IMR-90 (cell line): Measurements from ENCODE around the gene INTU. TPM values are rescaled to one million over a fixed set of nuclear protein-coding genes. Genes with fewer than 3 reads are reported as not detected.

Experiments
- ATAC-seq: fragments of 200-7000 bp; cut with Tn5 transposase; 2 replicates; pipeline ENCODE4 v1.9.1; 2020; ENCODE audit warnings: low read depth, mild to moderate bottlenecking, moderate library complexity
- BruUV-seq: library from RNA; stranded (reverse); fragments of 400-500 nt; replicated peaks from 2 replicates; lab custom pipeline; 2021; lab: Mats Ljungman, UMichigan
- CTCF ChIA-PET: fragments of 300-600 bp; formaldehyde crosslinking; extraction: SDS; loops from one replicate; lab custom pipeline; 2021; ENCODE audit warnings: antibody characterized with exemption; lab: Yijun Ruan, JAX
- POLR2A ChIA-PET: fragments of 300-600 bp; sonication (Branson Sonifier 250); formaldehyde crosslinking; loops from one replicate; lab custom pipeline; 2022; ENCODE audit warnings: antibody characterized with exemption; ENCODE audit not compliant: unreplicated experiment; lab: Charles Lee
- DNase-seq: peaks from one replicate; pipeline ENCODE4 v3.0.0; 2013
- H2AFZ ChIP-seq: replicated peaks from 2 replicates; pipeline ENCODE3; 2013; ENCODE audit warnings: low read length, mild to moderate bottlenecking; ENCODE audit not compliant: poor library complexity
- H2AK5ac ChIP-seq: 2 replicates; pipeline ENCODE4 v1.6.1; 2013; ENCODE audit warnings: low read depth, low read length, inconsistent platforms
- H2AK9ac ChIP-seq: replicated peaks from 2 replicates; pipeline ENCODE3; 2013; ENCODE audit warnings: mild to moderate bottlenecking, low read depth, low read length, moderate library complexity; ENCODE audit not compliant: poor library complexity
- H2BK120ac ChIP-seq: 2 replicates; pipeline ENCODE4 v1.6.1; 2013; ENCODE audit warnings: low read depth, low read length, inconsistent platforms
- H2BK15ac ChIP-seq: 3 replicates; pipeline ENCODE4 v1.6.1; 2013; ENCODE audit warnings: low read depth, low read length, inconsistent platforms
- H2BK20ac ChIP-seq: 2 replicates; pipeline ENCODE4 v1.6.1; 2013; ENCODE audit warnings: low read depth, mild to moderate bottlenecking, inconsistent platforms, low read length, moderate library complexity
- H2BK5ac ChIP-seq: 2 replicates; pipeline ENCODE4 v1.6.1; 2013; ENCODE audit warnings: mild to moderate bottlenecking, low read depth, low read length, inconsistent platforms; ENCODE audit not compliant: poor library complexity, severe bottlenecking
- H3K14ac ChIP-seq: replicated peaks from 2 replicates; pipeline ENCODE4 v1.6.1; 2013; ENCODE audit warnings: low read depth, low read length, inconsistent platforms
- H3K18ac ChIP-seq: 2 replicates; pipeline ENCODE4 v1.6.1; 2013; ENCODE audit warnings: low read depth, low read length, control low read depth
- H3K23ac ChIP-seq: 2 replicates; pipeline ENCODE4 v1.6.1; 2013; ENCODE audit warnings: low read depth, low read length, inconsistent platforms
- H3K27ac ChIP-seq: 2 replicates; pipeline ENCODE4 v1.5.1; 2013; ENCODE audit warnings: mild to moderate bottlenecking, control low read depth, low read length; ENCODE audit not compliant: insufficient read depth
- H3K27me3 ChIP-seq: 2 replicates; pipeline ENCODE4 v1.6.1; 2013; ENCODE audit warnings: low read length; ENCODE audit not compliant: control insufficient read depth, insufficient read depth
- H3K36me3 ChIP-seq: 2 replicates; pipeline ENCODE4 v1.6.1; 2013; ENCODE audit warnings: low read length, mixed read lengths; ENCODE audit not compliant: control insufficient read depth, insufficient read depth
- H3K4ac ChIP-seq: 2 replicates; pipeline ENCODE4 v1.6.1; 2013; ENCODE audit warnings: low read depth, low read length, inconsistent platforms
- H3K4me1 ChIP-seq: 2 replicates; pipeline ENCODE4 v1.6.1; 2013; ENCODE audit warnings: low read length, mixed read lengths; ENCODE audit not compliant: control insufficient read depth, insufficient read depth
- H3K4me2 ChIP-seq: 2 replicates; pipeline ENCODE4 v1.6.1; 2013; ENCODE audit warnings: low read depth, mild to moderate bottlenecking, control low read depth, low read length, moderate library complexity
- H3K4me3 ChIP-seq: 2 replicates; pipeline ENCODE4 v1.5.1; 2013; ENCODE audit warnings: low read depth, mild to moderate bottlenecking, control low read depth, low read length, moderate library complexity; ENCODE audit not compliant: insufficient read depth
- H3K56ac ChIP-seq: 2 replicates; pipeline ENCODE4 v1.6.1; 2013; ENCODE audit warnings: low read length, inconsistent platforms; ENCODE audit not compliant: insufficient read depth; ENCODE audit errors: extremely low read depth
- H3K79me1 ChIP-seq, 2 experiments: 2 replicates each; pipeline ENCODE4 v1.6.1; 2013; ENCODE audit warnings: low read length in 2 of 2, inconsistent platforms in 1 of 2, low read depth in 1 of 2
- H3K9ac ChIP-seq: 2 replicates; pipeline ENCODE4 v1.6.1; 2013; ENCODE audit warnings: low read depth, low read length, control low read depth
- H3K9me1 ChIP-seq: 2 replicates; pipeline ENCODE4 v1.6.1; 2013; ENCODE audit warnings: low read length, inconsistent platforms; ENCODE audit not compliant: insufficient read depth
- H3K9me3 ChIP-seq: 2 replicates; pipeline ENCODE4 v1.6.1; 2013; ENCODE audit warnings: low read length; ENCODE audit not compliant: control insufficient read depth, insufficient read depth
- H4K20me1 ChIP-seq: 2 replicates; pipeline ENCODE4 v1.6.1; 2013; ENCODE audit warnings: low read length, inconsistent platforms; ENCODE audit not compliant: insufficient read depth
- H4K5ac ChIP-seq: 2 replicates; pipeline ENCODE4 v1.6.1; 2013; ENCODE audit warnings: mild to moderate bottlenecking, low read depth, low read length, control low read depth
- H4K8ac ChIP-seq, 2 experiments: 2 replicates each; pipeline ENCODE4 v1.6.1; 2013; ENCODE audit warnings: low read depth in 2 of 2, low read length in 2 of 2, control low read depth in 1 of 2, inconsistent platforms in 1 of 2
- H4K91ac ChIP-seq: 2 replicates; pipeline ENCODE4 v1.6.1; 2013; ENCODE audit warnings: low read depth, low read length, inconsistent platforms; ENCODE audit not compliant: insufficient read depth
- CEBPB ChIP-seq: IDR thresholded peaks from 2 replicates; pipeline ENCODE4 v1.6.1; 2012; ENCODE audit warnings: low read depth, low read length, improper control_type of control experiment
- WGBS, 2 experiments: methylation state at CpG; one replicate each; pipeline versions ENCODE4 v1.1.5 to v1.1.7; 2013; ENCODE audit warnings: missing lambda C conversion rate in 2 of 2; ENCODE audit not compliant: insufficient read length in 1 of 2; ENCODE audit errors: extremely low coverage in 2 of 2; 5-methylcytosine and 5-hydroxymethylcytosine counted together
- dilution Hi-C: fragments of 300-500 bp; cut with HindIII; formaldehyde crosslinking; loops from one replicate; pipeline ENCODE4 v1.14.3; 2018; ENCODE audit warnings: low sequenced_read_pairs; ENCODE audit not compliant: unreplicated experiment
- in situ Hi-C: fragments of 300-500 bp; cut with MboI; formaldehyde crosslinking; loops from 3 replicates; pipeline ENCODE4 v1.14.3; 2019; ENCODE audit warnings: low sequenced_read_pairs, inconsistent platforms, mixed read lengths
- intact Hi-C: fragments of 100-400 bp; cut with micrococcal nuclease; formaldehyde crosslinking; loops from 2 replicates; pipeline ENCODE4 v1.10.0; 2022
- polyA plus RNA-seq, 3 experiments: library from polyadenylated mRNA; depleted of rRNA; stranded (reverse); fragments of >200 nt; gene quantifications; 2 replicates each; pipeline ENCODE4 v1.2.3, GENCODE V29; 2012; ENCODE audit warnings: low replicate concordance in 1 of 3
- total RNA-seq: library from RNA; depleted of rRNA; stranded (reverse); fragments of >200 nt; gene quantifications from 2 replicates; pipeline ENCODE4 v1.2.3, GENCODE V29; 2012
- TF ChIP-seq, protein P1 (sequence below): fragments of 150-350 bp; IDR thresholded peaks from 2 replicates; pipeline ENCODE4 v1.6.1; 2017; ENCODE audit warnings: mild to moderate bottlenecking, antibody characterized with exemption, low read length, low read depth

The INTU gene
- total and polyA plus RNA-seq, 2 of the 4 experiments (the other 2 are of a cell fraction), result 6.5 to 10.8 TPM

DNA sequence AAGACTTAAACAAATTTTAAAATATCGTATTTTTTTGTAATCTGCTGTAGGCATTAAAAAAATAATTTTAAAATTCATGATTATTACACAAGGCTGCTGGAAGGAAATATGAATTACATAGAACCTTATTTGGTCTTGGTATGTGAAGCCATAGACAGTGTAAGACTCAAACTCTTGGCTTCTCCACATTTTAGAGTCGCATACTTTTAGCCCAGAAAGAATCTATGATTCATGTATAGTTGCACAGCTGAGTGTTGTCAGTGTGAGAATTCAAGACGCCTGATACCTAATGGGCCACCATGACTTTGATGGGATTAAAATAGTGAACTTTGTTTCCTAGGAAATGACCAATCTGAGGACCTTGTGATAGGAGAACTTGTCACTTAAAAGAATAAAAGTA lies 1.4 kb downstream of the INTU start:
- no peak overlapping the region for H2AFZ ChIP-seq
- H4K5ac ChIP-seq, result no peak overlapping the region
- DNase-seq (peak; percentile 92), ATAC-seq (peak; percentile 58)
- dilution Hi-C loops, result no loop called here
- TF ChIP-seq, protein P1, sequence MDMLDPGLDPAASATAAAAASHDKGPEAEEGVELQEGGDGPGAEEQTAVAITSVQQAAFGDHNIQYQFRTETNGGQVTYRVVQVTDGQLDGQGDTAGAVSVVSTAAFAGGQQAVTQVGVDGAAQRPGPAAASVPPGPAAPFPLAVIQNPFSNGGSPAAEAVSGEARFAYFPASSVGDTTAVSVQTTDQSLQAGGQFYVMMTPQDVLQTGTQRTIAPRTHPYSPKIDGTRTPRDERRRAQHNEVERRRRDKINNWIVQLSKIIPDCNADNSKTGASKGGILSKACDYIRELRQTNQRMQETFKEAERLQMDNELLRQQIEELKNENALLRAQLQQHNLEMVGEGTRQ, result no peak
- TF ChIP-seq CEBPB, result peak; percentile 52
- WGBS, 2 experiments, result no CpG with 5 or more reads among the region's 3 CpGs
- no peak overlapping the region for H3K56ac ChIP-seq
- H3K27me3 ChIP-seq, result no peaks in the 10 kb centered on the region
- peaks cover 2% of the 10 kb centered on the region; the same call in 1 of the 2 replicates for H3K4me1 ChIP-seq
- no peak overlapping the region for H3K23ac ChIP-seq
- peak overlapping the region; percentile 90 for H2BK5ac ChIP-seq
- intact Hi-C loops, result no loop called here
- H3K14ac ChIP-seq, result no peak overlapping the region
- H2AK5ac ChIP-seq, result no peak overlapping the region
- no peak overlapping the region for H4K91ac ChIP-seq
- H3K36me3 ChIP-seq, result no peaks in the 10 kb centered on the region
- H3K4me3 ChIP-seq, result no peak overlapping the region
- no peaks in the 10 kb centered on the region for H3K9me1 ChIP-seq
- POLR2A ChIA-PET, result interaction anchor here (1.1 to 1.7 kb wide), 2 partner anchors 10 kb away, joined by 3 to 7 read pairs; no protein-coding TSS in a partner anchor
- H3K9me3 ChIP-seq, result no peaks in the 10 kb centered on the region
- no peak overlapping the region for H2BK120ac ChIP-seq
- H3K79me1 ChIP-seq, result peaks cover 10 to 13% of the 10 kb centered on the region in 2 experiments
- no peak overlapping the region; the same call in 1 of the 2 replicates for H3K27ac ChIP-seq
- no peaks in the 10 kb centered on the region for H4K20me1 ChIP-seq
- H2AK9ac ChIP-seq, result no peak overlapping the region
- H2BK15ac ChIP-seq, result no peak overlapping the region
- no TSS peak for BruUV-seq
- H3K4me2 ChIP-seq, result no peak overlapping the region; the same call in 1 of the 2 replicates
- no peak overlapping the region for H2BK20ac ChIP-seq
- no peak overlapping the region for H3K9ac ChIP-seq
- CTCF ChIA-PET, result interaction anchor here (0.9 kb wide), 1 partner anchor 12 kb away, joined by 5 read pairs; no protein-coding TSS in a partner anchor
- H3K4ac ChIP-seq, result no peak overlapping the region
- in situ Hi-C loops, result no loop called here
- peak overlapping the region in 1 of 2 experiments; percentile 95; a peak in 1 of 4 replicates for H4K8ac ChIP-seq
- no peak overlapping the region for H3K18ac ChIP-seq
